ENCODE data around the gene TREX2. TPM values are rescaled to one million over a fixed set of nuclear protein-coding genes. Genes with fewer than 3 reads are reported as not detected.
A peak's percentile ranks its signal among the peaks of the same experiment; 100 is the strongest.

TREX2 gene
- total RNA-seq, 4 donors from 2014 or later: 0.18 TPM; not detected in 3

DNA sequence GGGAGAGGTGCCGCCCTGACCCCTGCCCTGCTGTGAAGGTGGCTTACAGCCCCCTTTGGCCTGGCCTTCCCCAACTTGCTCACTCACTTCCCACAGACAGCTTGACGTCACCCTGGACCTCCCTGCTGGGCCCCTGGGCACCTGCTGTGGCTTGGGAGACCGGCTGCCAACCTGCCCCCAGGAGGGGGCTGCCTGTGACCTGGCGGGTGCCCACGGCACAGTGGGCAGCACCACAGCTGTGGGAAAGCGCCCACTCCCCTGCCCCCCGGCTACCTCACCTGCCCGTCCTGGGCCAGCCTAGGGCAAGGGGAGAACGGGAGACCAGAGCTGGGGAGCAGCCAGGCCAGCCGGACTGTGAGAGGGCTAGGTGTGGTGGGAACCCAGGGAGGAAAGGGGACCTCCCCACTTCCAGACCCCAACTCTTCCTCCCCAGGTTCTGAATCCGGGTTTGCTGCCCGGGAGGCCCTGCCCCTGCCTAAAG is 36.9 kb downstream of the TREX2 start:
- no peaks in the 10 kb centered on the region for H3K36me3 ChIP-seq
- intact Hi-C loops (cut with DNase I; ENCODE audit: low total_unique reads): no loop called here
- in situ Hi-C loops (cut with MboI; ENCODE audit: low sequenced_read_pairs in 4 of 4): no loop called here
- peak overlapping the region in 1 of 4 donors; percentile 4 for H3K27ac ChIP-seq
- no peak overlapping the region for H3K4me3 ChIP-seq
- peaks cover 0 to 14% (median 5%) of the 10 kb centered on the region in 3 donors for H3K27me3 ChIP-seq
- no peak for DNase-seq
- no peak for ATAC-seq
- no peaks in the 10 kb centered on the region for H3K9me3 ChIP-seq
- TF ChIP-seq, protein P1, sequence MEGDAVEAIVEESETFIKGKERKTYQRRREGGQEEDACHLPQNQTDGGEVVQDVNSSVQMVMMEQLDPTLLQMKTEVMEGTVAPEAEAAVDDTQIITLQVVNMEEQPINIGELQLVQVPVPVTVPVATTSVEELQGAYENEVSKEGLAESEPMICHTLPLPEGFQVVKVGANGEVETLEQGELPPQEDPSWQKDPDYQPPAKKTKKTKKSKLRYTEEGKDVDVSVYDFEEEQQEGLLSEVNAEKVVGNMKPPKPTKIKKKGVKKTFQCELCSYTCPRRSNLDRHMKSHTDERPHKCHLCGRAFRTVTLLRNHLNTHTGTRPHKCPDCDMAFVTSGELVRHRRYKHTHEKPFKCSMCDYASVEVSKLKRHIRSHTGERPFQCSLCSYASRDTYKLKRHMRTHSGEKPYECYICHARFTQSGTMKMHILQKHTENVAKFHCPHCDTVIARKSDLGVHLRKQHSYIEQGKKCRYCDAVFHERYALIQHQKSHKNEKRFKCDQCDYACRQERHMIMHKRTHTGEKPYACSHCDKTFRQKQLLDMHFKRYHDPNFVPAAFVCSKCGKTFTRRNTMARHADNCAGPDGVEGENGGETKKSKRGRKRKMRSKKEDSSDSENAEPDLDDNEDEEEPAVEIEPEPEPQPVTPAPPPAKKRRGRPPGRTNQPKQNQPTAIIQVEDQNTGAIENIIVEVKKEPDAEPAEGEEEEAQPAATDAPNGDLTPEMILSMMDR (IDR thresholded peaks at IDR 0.05 in 4 of 5, conservative IDR thresholded peaks at IDR 0.05 in 1 of 5): no peak
- no peaks in the 10 kb centered on the region for H3K4me1 ChIP-seq

DNA sequence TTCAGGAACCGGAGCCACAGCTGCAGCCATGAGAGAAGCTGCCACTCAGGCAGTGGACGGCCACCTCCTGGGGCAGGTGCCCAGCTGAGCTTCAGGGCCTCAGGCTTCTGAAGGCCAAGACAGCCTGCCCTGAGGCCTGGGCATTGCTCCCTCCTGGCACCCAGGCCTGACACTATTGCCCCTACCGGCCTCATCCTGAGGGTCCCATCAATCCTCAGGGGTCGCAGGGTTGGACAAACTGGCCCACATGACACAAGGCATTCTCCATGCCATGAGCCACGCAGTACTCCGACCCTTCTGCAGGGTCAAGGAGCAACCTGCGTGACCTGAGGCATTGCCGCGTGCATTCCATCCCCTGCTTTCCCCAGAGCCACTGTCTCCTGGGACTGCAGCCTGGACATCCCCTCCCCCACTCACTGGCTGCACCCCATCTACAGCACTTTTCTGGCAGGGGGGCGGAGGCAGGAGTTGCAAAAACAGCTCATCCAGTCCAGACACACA is 37.6 kb downstream of the TREX2 start:
- no peak overlapping the region for H3K27ac ChIP-seq
- in situ Hi-C loops (cut with MboI; ENCODE audit: low sequenced_read_pairs in 4 of 4) (no loop called here), intact Hi-C loops (cut with DNase I; ENCODE audit: low total_unique reads) (no loop called here)
- DNase-seq: no peak
- ATAC-seq: no peak
- H3K4me3 ChIP-seq: no peak overlapping the region
- no peaks in the 10 kb centered on the region for H3K36me3 ChIP-seq
- H3K9me3 ChIP-seq: no peaks in the 10 kb centered on the region
- peaks cover 0 to 9% (median 5%) of the 10 kb centered on the region in 3 donors for H3K27me3 ChIP-seq
- TF ChIP-seq POLR2A (IDR thresholded peaks at IDR 0.05): no peak
- TF ChIP-seq, protein P1 (IDR thresholded peaks at IDR 0.05 in 4 of 5, conservative IDR thresholded peaks at IDR 0.05 in 1 of 5): no peak
- H3K4me1 ChIP-seq: no peaks in the 10 kb centered on the region

GRCh38 chrX:153407736-153408135 is 38.1 kb downstream of the TREX2 start:
- Histone ChIP-seq H3K27ac (no peak overlapping the region), H3K4me1 (no peaks in the 10 kb centered on the region), H3K27me3 (peaks cover 0 to 9% (median 5%) of the 10 kb centered on the region in 3 donors), H3K4me3 (no peak overlapping the region), H3K36me3 (no peaks in the 10 kb centered on the region), H3K9me3 (no peaks in the 10 kb centered on the region)
- ATAC-seq (no peak), DNase-seq (no peak)
- intact Hi-C loops (cut with DNase I; ENCODE audit: low total_unique reads): no loop called here
- TF ChIP-seq POLR2A (IDR thresholded peaks at IDR 0.05): no peak
- TF ChIP-seq, protein P1 (IDR thresholded peaks at IDR 0.05 in 4 of 5, conservative IDR thresholded peaks at IDR 0.05 in 1 of 5): no peak
- in situ Hi-C loops (cut with MboI; ENCODE audit: low sequenced_read_pairs in 4 of 4): no loop called here

DNA sequence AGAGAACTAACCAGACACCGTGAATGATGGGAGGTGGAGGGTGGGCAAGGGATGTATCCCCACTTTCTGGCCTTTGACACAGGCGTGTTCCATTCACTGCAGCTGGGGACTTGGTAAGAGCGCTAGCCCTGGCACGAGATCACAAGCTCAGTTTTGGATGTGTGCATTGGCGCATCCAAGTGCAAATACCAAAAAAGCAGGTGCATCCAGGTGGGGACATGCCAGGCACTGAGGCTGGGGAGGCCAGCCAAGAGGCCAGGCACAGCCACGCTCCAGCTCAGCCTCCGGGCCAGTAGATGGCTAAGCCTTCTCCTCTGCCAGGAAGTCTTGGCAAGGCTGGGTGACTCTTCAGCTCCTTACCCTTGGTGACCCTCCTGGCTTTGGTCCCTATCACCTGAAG is 39.0 kb downstream of the TREX2 start:
- no peak overlapping the region for H3K4me3 ChIP-seq
- DNase-seq (no peak), ATAC-seq (no peak)
- intact Hi-C loops (cut with DNase I; ENCODE audit: low total_unique reads) (no loop called here), in situ Hi-C loops (cut with MboI; ENCODE audit: low sequenced_read_pairs in 4 of 4) (no loop called here)
- H3K4me1 ChIP-seq: no peaks in the 10 kb centered on the region
- no peaks in the 10 kb centered on the region for H3K36me3 ChIP-seq
- no peak overlapping the region for H3K27ac ChIP-seq
- peaks cover 0 to 6% (median 5%) of the 10 kb centered on the region in 3 donors for H3K27me3 ChIP-seq
- H3K9me3 ChIP-seq: no peaks in the 10 kb centered on the region
- no peak for TF ChIP-seq POLR2A (IDR thresholded peaks at IDR 0.05)
- TF ChIP-seq, protein P1 (IDR thresholded peaks at IDR 0.05 in 4 of 5, conservative IDR thresholded peaks at IDR 0.05 in 1 of 5): no peak

GRCh38 chrX:153406011-153406410 is 39.8 kb downstream of the TREX2 start:
- no peak overlapping the region for H3K27ac ChIP-seq
- intact Hi-C loops (cut with DNase I; ENCODE audit: low total_unique reads): no loop called here
- TF ChIP-seq POLR2A (IDR thresholded peaks at IDR 0.05): no peak
- TF ChIP-seq, protein P1 (IDR thresholded peaks at IDR 0.05 in 4 of 5, conservative IDR thresholded peaks at IDR 0.05 in 1 of 5): no peak
- no peak overlapping the region for H3K4me3 ChIP-seq
- H3K4me1 ChIP-seq: no peaks in the 10 kb centered on the region
- DNase-seq (no peak), ATAC-seq (no peak)
- no peaks in the 10 kb centered on the region for H3K9me3 ChIP-seq
- no peaks in the 10 kb centered on the region for H3K27me3 ChIP-seq
- in situ Hi-C loops (cut with MboI; ENCODE audit: low sequenced_read_pairs in 4 of 4): no loop called here
- no peaks in the 10 kb centered on the region for H3K36me3 ChIP-seq
